Right cardiac atrium (tissue), 5 donors: Measurements from ENCODE around the gene PADI6. TPM values are rescaled to one million over a fixed set of nuclear protein-coding genes. Genes with fewer than 3 reads are reported as not detected.

Experiments used
- polyA plus RNA-seq: library from polyadenylated mRNA; stranded (reverse); fragments of 200-250 nt; gene quantifications from one replicate; pipeline ENCODE4 v1.2.3, GENCODE V29; 2013
- total RNA-seq, 4 donors: library from RNA; stranded (reverse); fragmentation: NEBNext Ultra II Directional; extraction: Animal tissue kit (Norgen Biotek cat#: 25700); gene quantifications; one replicate each; pipeline ENCODE4 v1.2.1, GENCODE V29; 2021
- donor health status: healthy with polysubstance abuse.
- donor health status: DM: no; HTN: yes; CAD: no.
- donor health status: DM: no; HTN: no; CAD: no.
- donor health status: DM: no; HTN: yes; CAD: no; lungs with severe emphysema.
- donor health status: DM: yes; HTN: yes; CAD: no.

PADI6 gene
- total and polyA plus RNA-seq, 5 donors, result not detected

Other genes with a start within 250 kb of the PADI6 start
- gene PADI1, start 167.1 kb upstream of the PADI6 start, total RNA-seq, result not detected
- not detected for gene PADI1, start 167.1 kb upstream of the PADI6 start, polyA plus RNA-seq
- not detected for gene PADI3, start 123.1 kb upstream of the PADI6 start, total RNA-seq
- gene PADI3, start 123.1 kb upstream of the PADI6 start, polyA plus RNA-seq, result not detected
- under 1 TPM in 2 of 4 donors, not detected in 2; 0.18 to 0.40 TPM for gene PADI4, start 64.0 kb upstream of the PADI6 start, total RNA-seq
- 0.05 TPM for gene PADI4, start 64.0 kb upstream of the PADI6 start, polyA plus RNA-seq
- 10 to 100 TPM; 12.1 to 19.0 (median 14.9) TPM for gene RCC2, start 67.5 kb downstream of the PADI6 start, total RNA-seq
- gene RCC2, start 67.5 kb downstream of the PADI6 start, polyA plus RNA-seq, result 7.8 TPM
- 10 to 100 TPM; 42.6 to 56.4 (median 55.1) TPM for gene ARHGEF10L, start 167.5 kb downstream of the PADI6 start, total RNA-seq
- gene ARHGEF10L, start 167.5 kb downstream of the PADI6 start, polyA plus RNA-seq, result 47.9 TPM